ENCODE measurements around the gene BCL2A1. TPM values are rescaled to one million over a fixed set of nuclear protein-coding genes. Genes with fewer than 3 reads are reported as not detected.

BCL2A1 gene
- total RNA-seq (2021; ENCODE audit: unreplicated experiment) (0.44 TPM), Bru-seq, nascent RNA (not detected), BruChase-seq, experiment 1, labeled RNA remaining after a 6-hour chase (percentile 11 among the genes with signal in this experiment), BruChase-seq, experiment 2, labeled RNA remaining after a 2-hour chase (not detected)
- not detected in 2 replicates for polyA plus RNA-seq (2012)
- long read RNA-seq: 0 reads

- H3K9ac ChIP-seq (ENCODE audit: low read length): no peak within 1 kb of the TSS
- intact Hi-C loops (cut with micrococcal nuclease): no loop called here
- no peaks in the 10 kb centered on the region for H3K9me3 ChIP-seq (ENCODE audit: control insufficient read depth in 1 of 2, insufficient read depth in 1 of 2, low read depth in 1 of 2, low read length in 2 of 2)
- no peak within 1 kb of the TSS for H3K4me2 ChIP-seq (ENCODE audit: low read length)
- no peaks in the 10 kb centered on the region for H4K20me1 ChIP-seq (ENCODE audit: insufficient read depth)
- no peak for TF ChIP-seq ZNF274 (IDR thresholded peaks at IDR 0.05; ENCODE audit: low read depth, low read length)
- no peak for TF ChIP-seq EZH2 (IDR thresholded peaks at IDR 0.05)
- no peaks in the 10 kb centered on the region for H3K36me3 ChIP-seq (ENCODE audit: control insufficient read depth in 1 of 2, insufficient read depth in 2 of 2, low read length in 2 of 2)
- H3K27me3 ChIP-seq (ENCODE audit: insufficient read depth, low read length): no peaks in the 10 kb centered on the region
- H3K27ac ChIP-seq (ENCODE audit: low read depth, low read length): no peak within 1 kb of the TSS
- ATAC-seq: no peak
- ChIA-PET POLR2A (no interaction called here), RAD21 (ENCODE audit: low non-redundant PET in 1 of 2, low total read pairs in 2 of 2, uncharacterized antibody in 2 of 2, unreplicated experiment in 2 of 2) (no interaction called here), CTCF (no interaction called here)
- no peaks in the 10 kb centered on the region for H3K79me2 ChIP-seq (ENCODE audit: insufficient read depth, low read length)
- no peaks in the 10 kb centered on the region for H3K4me1 ChIP-seq (ENCODE audit: control insufficient read depth in 1 of 2, insufficient read depth in 2 of 2, low read length in 2 of 2)
- H3K4me3 ChIP-seq (replicated peaks in 1 of 2; ENCODE audit: low read depth in 1 of 2, low read length in 2 of 2): no peak within 1 kb of the TSS
- no peaks in the 10 kb centered on the region for H3K9me2 ChIP-seq (ENCODE audit: insufficient read depth)
- H2AFZ ChIP-seq (ENCODE audit: low read depth, low read length, poor library complexity, severe bottlenecking): no peak within 1 kb of the TSS
- DNase-seq (ENCODE audit: low read depth, low spot score): no peak
- no TSS peak for BruUV-seq (replicated peaks)
Measured at GRCh38 chr15:79970624-79971434, at the start of gene BCL2A1. BCL2A1 (minus strand) TSS chr15:79971196; CDS start chr15:79971119, 77 bp downstream.

DNA sequence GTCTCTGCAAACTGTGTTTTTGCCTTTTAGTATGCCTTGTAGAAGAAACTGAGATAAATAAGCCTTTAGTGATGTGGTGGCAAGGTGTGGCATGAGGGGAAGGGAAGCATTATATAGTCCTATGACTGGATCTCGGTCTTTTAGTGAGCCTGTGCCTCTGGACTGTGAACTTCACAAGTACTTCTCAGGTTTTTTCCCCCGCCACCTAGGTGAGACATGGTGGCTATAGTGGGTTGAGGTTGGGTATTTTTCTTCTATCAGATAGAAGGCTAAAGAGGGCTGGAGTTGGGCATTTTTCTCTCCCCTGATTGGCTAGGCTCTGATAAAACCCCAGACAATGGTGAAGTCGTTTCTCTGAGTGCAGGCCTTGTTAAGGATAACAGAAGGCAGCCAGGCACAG, 49.7 kb upstream of the BCL2A1 start:
- H3K27me3 ChIP-seq (ENCODE audit: insufficient read depth, low read length): no peaks in the 10 kb centered on the region
- TF ChIP-seq CTCF (IDR thresholded peaks at IDR 0.05 in 2 of 3, conservative IDR thresholded peaks at IDR 0.05 in 1 of 3; ENCODE audit: borderline replicate concordance in 1 of 3, insufficient read depth in 1 of 3, low read depth in 2 of 3, low read length in 2 of 3): no peak
- no peak for TF ChIP-seq EGR1 (IDR thresholded peaks at IDR 0.05; ENCODE audit: low read depth)
- TF ChIP-seq ZFX (IDR thresholded peaks at IDR 0.05): no peak
- TF ChIP-seq POLR2A (IDR thresholded peaks at IDR 0.05; ENCODE audit: borderline replicate concordance, extremely low read depth, insufficient read depth, insufficient read length): no peak
- no peak for TF ChIP-seq CBX3 (IDR thresholded peaks at IDR 0.05; ENCODE audit: low read depth)
- no peak for TF ChIP-seq SIN3A (IDR thresholded peaks at IDR 0.05; ENCODE audit: low read depth)
- TF ChIP-seq, protein P1, sequence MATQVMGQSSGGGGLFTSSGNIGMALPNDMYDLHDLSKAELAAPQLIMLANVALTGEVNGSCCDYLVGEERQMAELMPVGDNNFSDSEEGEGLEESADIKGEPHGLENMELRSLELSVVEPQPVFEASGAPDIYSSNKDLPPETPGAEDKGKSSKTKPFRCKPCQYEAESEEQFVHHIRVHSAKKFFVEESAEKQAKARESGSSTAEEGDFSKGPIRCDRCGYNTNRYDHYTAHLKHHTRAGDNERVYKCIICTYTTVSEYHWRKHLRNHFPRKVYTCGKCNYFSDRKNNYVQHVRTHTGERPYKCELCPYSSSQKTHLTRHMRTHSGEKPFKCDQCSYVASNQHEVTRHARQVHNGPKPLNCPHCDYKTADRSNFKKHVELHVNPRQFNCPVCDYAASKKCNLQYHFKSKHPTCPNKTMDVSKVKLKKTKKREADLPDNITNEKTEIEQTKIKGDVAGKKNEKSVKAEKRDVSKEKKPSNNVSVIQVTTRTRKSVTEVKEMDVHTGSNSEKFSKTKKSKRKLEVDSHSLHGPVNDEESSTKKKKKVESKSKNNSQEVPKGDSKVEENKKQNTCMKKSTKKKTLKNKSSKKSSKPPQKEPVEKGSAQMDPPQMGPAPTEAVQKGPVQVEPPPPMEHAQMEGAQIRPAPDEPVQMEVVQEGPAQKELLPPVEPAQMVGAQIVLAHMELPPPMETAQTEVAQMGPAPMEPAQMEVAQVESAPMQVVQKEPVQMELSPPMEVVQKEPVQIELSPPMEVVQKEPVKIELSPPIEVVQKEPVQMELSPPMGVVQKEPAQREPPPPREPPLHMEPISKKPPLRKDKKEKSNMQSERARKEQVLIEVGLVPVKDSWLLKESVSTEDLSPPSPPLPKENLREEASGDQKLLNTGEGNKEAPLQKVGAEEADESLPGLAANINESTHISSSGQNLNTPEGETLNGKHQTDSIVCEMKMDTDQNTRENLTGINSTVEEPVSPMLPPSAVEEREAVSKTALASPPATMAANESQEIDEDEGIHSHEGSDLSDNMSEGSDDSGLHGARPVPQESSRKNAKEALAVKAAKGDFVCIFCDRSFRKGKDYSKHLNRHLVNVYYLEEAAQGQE (IDR thresholded peaks at IDR 0.05; ENCODE audit: low read depth): no peak
- no peak for TF ChIP-seq YY1 (IDR thresholded peaks at IDR 0.05; ENCODE audit: extremely low read depth, insufficient replicate concordance, low read depth, low read length)
- no peak for TF ChIP-seq SRF (IDR thresholded peaks at IDR 0.05; ENCODE audit: low read depth)
- TF ChIP-seq FOSL1 (IDR thresholded peaks at IDR 0.05; ENCODE audit: low read depth): no peak

More for the DNA sequence above, 49.7 kb upstream of the BCL2A1 start:
- H2AFZ ChIP-seq (ENCODE audit: low read depth, low read length, poor library complexity, severe bottlenecking): no peak overlapping the region
- H3K4me1 ChIP-seq (ENCODE audit: control insufficient read depth in 1 of 2, insufficient read depth in 2 of 2, low read length in 2 of 2): no peaks in the 10 kb centered on the region
- no peak for DNase-seq (ENCODE audit: low read depth, low spot score)
- ChIA-PET CTCF (no interaction called here), RAD21 (ENCODE audit: low non-redundant PET in 1 of 2, low total read pairs in 2 of 2, uncharacterized antibody in 2 of 2, unreplicated experiment in 2 of 2) (no interaction called here), POLR2A (no interaction called here)
- H3K9ac ChIP-seq (ENCODE audit: low read length): no peak overlapping the region
- H3K4me2 ChIP-seq (ENCODE audit: low read length): no peak overlapping the region
- no peak overlapping the region for H3K27ac ChIP-seq (ENCODE audit: low read depth, low read length)
- no peaks in the 10 kb centered on the region for H3K36me3 ChIP-seq (ENCODE audit: control insufficient read depth in 1 of 2, insufficient read depth in 2 of 2, low read length in 2 of 2)
- no peaks in the 10 kb centered on the region for H4K20me1 ChIP-seq (ENCODE audit: insufficient read depth)
- H3K9me2 ChIP-seq (ENCODE audit: insufficient read depth): no peaks in the 10 kb centered on the region
- BruUV-seq (replicated peaks): no TSS peak
- no peaks in the 10 kb centered on the region for H3K9me3 ChIP-seq (ENCODE audit: control insufficient read depth in 1 of 2, insufficient read depth in 1 of 2, low read depth in 1 of 2, low read length in 2 of 2)
- no peaks in the 10 kb centered on the region for H3K79me2 ChIP-seq (ENCODE audit: insufficient read depth, low read length)
- intact Hi-C loops (cut with micrococcal nuclease): no loop called here
- H3K4me3 ChIP-seq (replicated peaks in 1 of 2; ENCODE audit: low read depth in 1 of 2, low read length in 2 of 2): no peak overlapping the region
- no peak for ATAC-seq
